Ovary (tissue), 9 donors: ENCODE data around the gene CERS6. TPM values are rescaled to one million over a fixed set of nuclear protein-coding genes. Genes with fewer than 3 reads are reported as not detected.

Source experiments
- DNase-seq, 5 donors: peaks; one replicate each; pipeline ENCODE4 v3.0.0-alpha.2; 2019 to 2020
- H3K27ac ChIP-seq, 2 donors: fragments of 200-600 bp; one replicate each; pipeline versions ENCODE4 v1.5.1 to v1.8.0; 2019 to 2022
- H3K27me3 ChIP-seq: fragments of 200-600 bp; one replicate; pipeline ENCODE4 v1.8.0; 2022
- H3K36me3 ChIP-seq: fragments of 200-600 bp; sonication (generic); one replicate; pipeline ENCODE4 v1.5.1; 2019
- H3K4me1 ChIP-seq: one replicate; pipeline ENCODE4 v1.8.1; 2013; ENCODE audit warnings: mild to moderate bottlenecking, moderate library complexity; ENCODE audit not compliant: insufficient read depth
- H3K4me3 ChIP-seq: fragments of 200-600 bp; sonication (generic); one replicate; pipeline ENCODE4 v1.5.1; 2017
- H3K9me3 ChIP-seq, 2 donors: fragments of 200-600 bp in 1 of 2; sonication (generic) in 1 of 2; one replicate each; pipeline versions ENCODE4 v1.5.1 to v1.8.1; 2013 to 2019; ENCODE audit warnings: mild to moderate bottlenecking in 1 of 2, moderate library complexity in 1 of 2
- EP300 ChIP-seq: sonication (generic); formaldehyde crosslinking; IDR thresholded peaks from one replicate; pipeline ENCODE4 v1.6.1; 2017; ENCODE audit warnings: antibody characterized with exemption
- POLR2A ChIP-seq: fragments of 450-650 bp; IDR thresholded peaks from one replicate; pipeline ENCODE4 v1.6.1; 2017; ENCODE audit warnings: antibody characterized with exemption, mild to moderate bottlenecking, moderate library complexity
- WGBS, 3 donors: extraction: QIAGEN DNeasy Blood & Tissue Kit in 1 of 3; methylation state at CpG; one replicate each; pipeline versions ENCODE4 v1.1.5 to v1.1.7; 2013 to 2017; 5-methylcytosine and 5-hydroxymethylcytosine counted together
- intact Hi-C, 4 donors: fragments of 100-400 bp; cut with DNase I; formaldehyde crosslinking; loops; one replicate each; pipeline versions ENCODE4 v1.11.0 to v1.15.1; 2022 to 2023
- polyA plus RNA-seq, 2 donors: library from polyadenylated mRNA; stranded (reverse); fragments of 200-250 nt in 1 of 2; fragments of 350-450 nt in 1 of 2; fragmentation: Illumina TruSeq in 1 of 2; extraction: RNeasy Lipid Tissue Mini Kit (QIAGEN cat#74804) in 1 of 2; gene quantifications; one replicate each; pipeline ENCODE4 v1.2.3, GENCODE V29; 2013 to 2014
- total RNA-seq, 7 donors: library from RNA; depleted of rRNA in 2 of 7; stranded (reverse); fragments of >200 nt in 2 of 7; fragmentation: NEBNext Ultra II Directional in 3 of 7; extraction: Animal tissue kit (Norgen Biotek cat#: 25700) in 3 of 7; gene quantifications; one replicate each; pipeline versions ENCODE4 v1.1.0 to v1.2.4, GENCODE V29; 2016 to 2023
- TF ChIP-seq, protein P1 (sequence below), 3 donors: fragments of 450-650 bp in 2 of 3; fragments of 200-600 bp in 1 of 3; IDR thresholded peaks; one replicate each; pipeline versions ENCODE4 v1.5.1 to v1.8.0; 2016 to 2022; ENCODE audit warnings: antibody characterized with exemption in 3 of 3, mild to moderate bottlenecking in 1 of 3
- donor health status: DM: no; HTN: no; CAD: no; lungs with moderate emphysema.
- donor health status: DM: no; HTN: no; CAD: no.
- donor health status: Bipolar disorder and iron deficiency.
- donor health status: DM: yes; HTN: yes; CAD: no.
- donor health status: DM: no; HTN: no; CAD: no.
- donor health status: DM: yes; HTN: yes; CAD: no.

The CERS6 gene
- total and polyA plus RNA-seq, 9 donors = 11.5 to 30.8 (median 24.9) TPM

DNA sequence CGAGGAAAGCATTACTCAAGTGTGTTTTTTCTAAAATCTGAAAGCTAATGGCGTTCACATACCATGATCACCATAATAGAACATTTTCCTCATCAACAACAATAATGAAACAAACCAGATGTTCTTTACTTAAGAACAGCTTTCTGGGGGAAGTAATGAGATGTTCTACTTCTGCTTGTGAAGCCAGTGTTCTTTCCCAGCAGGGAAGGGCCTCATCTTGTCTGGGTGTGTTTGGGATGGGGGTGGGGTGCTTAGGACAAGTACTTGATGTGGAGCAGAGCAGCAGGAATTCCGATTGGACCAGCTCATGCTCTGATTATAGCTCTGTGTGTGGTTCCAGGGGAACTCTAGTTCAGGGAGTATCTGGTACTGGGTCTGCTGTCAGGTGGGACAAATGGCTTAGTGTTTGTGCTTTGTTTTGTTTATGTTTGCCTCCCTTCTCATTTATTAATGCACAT, 183.4 kb downstream of the CERS6 start:
- DNase-seq = peak; percentile 28 to 80 (median 75)
- no peaks in the 10 kb centered on the region for H3K27me3 ChIP-seq
- no peaks in the 10 kb centered on the region for H3K36me3 ChIP-seq
- intact Hi-C loops = loop anchor here in 1 of 4 donors (10.0 kb wide), 1 partner anchor 185 kb away; the partner anchor contains the start of gene CERS6
- no peaks in the 10 kb centered on the region for H3K9me3 ChIP-seq
- H3K27ac ChIP-seq = no peak overlapping the region
- H3K4me1 ChIP-seq = peaks cover 12% of the 10 kb centered on the region
- 17 to 31% (median 22%) methylated on average over 3 of the region's 3 CpGs for WGBS, 3 donors
- no peak overlapping the region for H3K4me3 ChIP-seq
- TF ChIP-seq POLR2A (no peak), EP300 (no peak)
- TF ChIP-seq, protein P1, sequence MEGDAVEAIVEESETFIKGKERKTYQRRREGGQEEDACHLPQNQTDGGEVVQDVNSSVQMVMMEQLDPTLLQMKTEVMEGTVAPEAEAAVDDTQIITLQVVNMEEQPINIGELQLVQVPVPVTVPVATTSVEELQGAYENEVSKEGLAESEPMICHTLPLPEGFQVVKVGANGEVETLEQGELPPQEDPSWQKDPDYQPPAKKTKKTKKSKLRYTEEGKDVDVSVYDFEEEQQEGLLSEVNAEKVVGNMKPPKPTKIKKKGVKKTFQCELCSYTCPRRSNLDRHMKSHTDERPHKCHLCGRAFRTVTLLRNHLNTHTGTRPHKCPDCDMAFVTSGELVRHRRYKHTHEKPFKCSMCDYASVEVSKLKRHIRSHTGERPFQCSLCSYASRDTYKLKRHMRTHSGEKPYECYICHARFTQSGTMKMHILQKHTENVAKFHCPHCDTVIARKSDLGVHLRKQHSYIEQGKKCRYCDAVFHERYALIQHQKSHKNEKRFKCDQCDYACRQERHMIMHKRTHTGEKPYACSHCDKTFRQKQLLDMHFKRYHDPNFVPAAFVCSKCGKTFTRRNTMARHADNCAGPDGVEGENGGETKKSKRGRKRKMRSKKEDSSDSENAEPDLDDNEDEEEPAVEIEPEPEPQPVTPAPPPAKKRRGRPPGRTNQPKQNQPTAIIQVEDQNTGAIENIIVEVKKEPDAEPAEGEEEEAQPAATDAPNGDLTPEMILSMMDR (IDR thresholded peaks at IDR 0.05) = no peak

DNA sequence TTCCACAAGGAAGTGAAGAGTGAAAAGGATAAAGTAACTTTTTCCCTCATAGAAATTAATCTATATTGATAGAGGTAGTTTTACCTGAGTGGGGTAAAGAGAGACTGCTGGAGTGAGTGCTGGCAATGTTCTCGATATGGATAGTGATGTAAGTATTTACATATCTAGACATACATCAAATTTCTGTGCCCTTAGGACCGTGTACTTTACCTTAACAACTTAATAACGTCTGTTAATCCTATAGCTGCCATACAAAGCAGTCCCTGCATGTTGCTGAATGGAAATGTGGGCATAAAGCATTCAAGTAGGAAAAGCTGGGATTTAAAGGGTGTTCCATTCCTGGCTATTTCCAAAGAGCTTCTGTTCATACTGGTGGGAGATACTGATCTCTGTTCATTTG, 184.0 kb downstream of the CERS6 start:
- no peak for DNase-seq
- TF ChIP-seq, protein P1 (IDR thresholded peaks at IDR 0.05) = no peak
- TF ChIP-seq EP300 (no peak), POLR2A (no peak)
- no peaks in the 10 kb centered on the region for H3K27me3 ChIP-seq
- no peak overlapping the region for H3K4me3 ChIP-seq
- intact Hi-C loops = no loop called here
- H3K36me3 ChIP-seq = no peaks in the 10 kb centered on the region
- H3K9me3 ChIP-seq = no peaks in the 10 kb centered on the region
- WGBS, 3 donors = 92 to 97% (median 94%) methylated on average over 3 of the region's 3 CpGs
- H3K4me1 ChIP-seq = peaks cover 12% of the 10 kb centered on the region
- H3K27ac ChIP-seq = no peak overlapping the region

DNA sequence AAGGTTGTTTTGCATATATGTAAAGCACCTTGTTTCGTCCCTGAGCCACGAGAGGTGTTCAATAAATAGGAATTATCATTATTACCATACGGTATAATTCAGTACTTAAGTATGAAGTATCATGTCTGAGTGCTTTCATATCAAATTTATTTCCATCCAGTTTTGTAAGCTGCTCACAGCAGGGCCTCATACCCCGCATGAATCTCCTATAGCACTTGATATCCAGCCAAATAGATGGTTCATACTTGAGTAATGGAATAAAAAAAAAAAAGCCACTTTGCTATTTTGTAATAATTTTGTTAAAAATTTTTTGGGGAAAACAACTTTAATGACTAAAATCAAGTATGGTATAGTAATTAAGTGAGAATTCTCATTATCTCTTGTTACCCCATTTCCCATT, 185.6 kb downstream of the CERS6 start:
- Histone ChIP-seq H3K9me3 (no peaks in the 10 kb centered on the region), H3K4me1 (peaks cover 6% of the 10 kb centered on the region), H3K27ac (no peak overlapping the region), H3K27me3 (no peaks in the 10 kb centered on the region), H3K36me3 (no peaks in the 10 kb centered on the region), H3K4me3 (no peak overlapping the region)
- DNase-seq = no peak
- TF ChIP-seq POLR2A = no peak
- no peak for TF ChIP-seq EP300
- TF ChIP-seq, protein P1 (IDR thresholded peaks at IDR 0.05) = no peak
- intact Hi-C loops = no loop called here
- 94 to 97% (median 96%) methylated on average over 4 of the region's 4 CpGs for WGBS, 3 donors

DNA sequence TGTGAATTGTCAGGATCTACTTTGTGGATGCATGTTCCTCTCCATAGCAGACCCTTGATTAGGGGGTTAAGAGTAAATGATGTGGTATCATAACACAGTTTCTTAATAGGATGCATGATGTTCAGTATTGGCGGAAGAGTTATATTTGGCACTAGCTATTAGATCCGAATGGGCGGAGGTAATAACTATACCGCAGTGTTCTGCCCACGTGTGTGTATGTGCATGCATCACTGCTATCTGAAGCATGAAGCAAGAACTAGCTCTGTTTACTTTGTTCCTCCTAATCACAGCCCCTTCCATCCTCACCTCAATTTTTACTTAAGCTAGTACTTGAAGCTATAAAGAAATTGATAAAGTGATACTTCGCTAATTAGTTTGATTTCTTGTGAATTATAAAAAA, 186.8 kb downstream of the CERS6 start:
- intact Hi-C loops = no loop called here
- 86 to 96% (median 88%) methylated on average over 6 of the region's 6 CpGs for WGBS, 3 donors

More for the DNA sequence above, 186.8 kb downstream of the CERS6 start:
- no peaks in the 10 kb centered on the region for H3K27me3 ChIP-seq
- H3K36me3 ChIP-seq = no peaks in the 10 kb centered on the region
- H3K27ac ChIP-seq = no peak overlapping the region
- H3K9me3 ChIP-seq = no peaks in the 10 kb centered on the region
- DNase-seq = no peak
- TF ChIP-seq POLR2A (no peak), EP300 (no peak)
- TF ChIP-seq, protein P1 (IDR thresholded peaks at IDR 0.05) = no peak
- peaks cover 5% of the 10 kb centered on the region for H3K4me1 ChIP-seq
- H3K4me3 ChIP-seq = no peak overlapping the region
